HepG2 (cell line): ENCODE measurements around the gene TMEM151A. TPM values are rescaled to one million over a fixed set of nuclear protein-coding genes. Genes with fewer than 3 reads are reported as not detected.

Source experiments
- CENPX ChIP-seq: sonication (generic); formaldehyde crosslinking; IDR thresholded peaks from 2 replicates; pipeline ENCODE4 v1.9.0; 2021; ENCODE audit warnings: mild to moderate bottlenecking, missing genetic modification reagents, moderate library complexity
- HDAC1 ChIP-seq: sonication (generic); formaldehyde crosslinking; IDR thresholded peaks from 2 replicates; pipeline ENCODE4 v1.5.1; 2020; ENCODE audit warnings: mild to moderate bottlenecking, missing genetic modification reagents
- HNRNPH1 ChIP-seq: fragments of 200-400 bp; formaldehyde crosslinking; optimal IDR thresholded peaks from 2 replicates; pipeline ENCODE3; 2017; ENCODE audit warnings: mild to moderate bottlenecking, low read depth, low read length
- KDM2A ChIP-seq: sonication (generic); formaldehyde crosslinking; IDR thresholded peaks from 2 replicates; pipeline ENCODE4 v1.4.0; 2020; ENCODE audit warnings: low read depth, missing genetic modification reagents, borderline replicate concordance
- NFE2 ChIP-seq: sonication (generic); formaldehyde crosslinking; IDR thresholded peaks from 2 replicates; pipeline ENCODE4 v1.4.0; 2020; ENCODE audit warnings: missing genetic modification reagents
- NFKBIZ ChIP-seq: IDR thresholded peaks from 2 replicates; pipeline ENCODE4 v1.6.1; 2018; ENCODE audit warnings: missing genetic modification reagents, missing compliant biosample characterization
- PCBP1 ChIP-seq: fragments of 200-400 bp; formaldehyde crosslinking; IDR thresholded peaks from 2 replicates; pipeline ENCODE4 v1.6.1; 2017; ENCODE audit warnings: mild to moderate bottlenecking, low read depth, low read length, borderline replicate concordance
- TAF1 ChIP-seq: sonication (generic); formaldehyde crosslinking; IDR thresholded peaks from 2 replicates; pipeline ENCODE4 v1.4.0; 2020; ENCODE audit warnings: missing genetic modification reagents
- TCF12 ChIP-seq, 2 experiments: fragments of 450-650 bp in 1 of 2; sonication (generic) in 1 of 2; formaldehyde crosslinking in 1 of 2; IDR thresholded peaks; 2 replicates each; pipeline versions ENCODE4 v1.6.1 to v1.8.0; 2017 to 2022; ENCODE audit warnings: antibody characterized with exemption in 1 of 2, mild to moderate bottlenecking in 1 of 2, missing genetic modification reagents in 1 of 2, moderate library complexity in 1 of 2
- TGIF2 ChIP-seq: IDR thresholded peaks from 2 replicates; pipeline ENCODE4 v1.6.1; 2016; ENCODE audit warnings: control low read depth, missing compliant biosample characterization
- TP53 ChIP-seq: sonication (generic); formaldehyde crosslinking; conservative IDR thresholded peaks from 2 replicates; pipeline ENCODE4 v1.4.0; 2020; ENCODE audit warnings: missing genetic modification reagents
- ZFP1 ChIP-seq: IDR thresholded peaks from 2 replicates; pipeline ENCODE4 v1.6.1; 2016
- ZNF891 ChIP-seq: sonication (generic); formaldehyde crosslinking; IDR thresholded peaks from 2 replicates; pipeline ENCODE4 v1.5.0; 2020; ENCODE audit warnings: mild to moderate bottlenecking, missing genetic modification reagents
- ZSCAN21 ChIP-seq: sonication (generic); formaldehyde crosslinking; IDR thresholded peaks from 2 replicates; pipeline ENCODE4 v1.8.0; 2022; ENCODE audit warnings: mild to moderate bottlenecking, missing genetic modification reagents, moderate library complexity, borderline replicate concordance
- polyA plus RNA-seq, 8 experiments: library from polyadenylated mRNA; depleted of rRNA in 3 of 8; stranded (reverse) in 7 of 8; unstranded in 1 of 8; fragments of >200 nt; fragmentation: Illumina TruSeq in 4 of 8; extraction: Trizol in 4 of 8; gene quantifications; 2 replicates each; pipeline versions ENCODE4 v1.2.1 to v1.2.3, GENCODE V29; 2011 to 2016; ENCODE audit warnings: low read depth in 4 of 8, missing spikeins in 1 of 8, mixed read lengths in 1 of 8; ENCODE audit not compliant: insufficient read depth in 1 of 8
- total RNA-seq, 5 experiments: library from RNA; depleted of rRNA; stranded (reverse); fragments of >200 nt; fragmentation: Illumina TruSeq; extraction: Trizol; gene quantifications; 2 replicates each; pipeline ENCODE4 v1.2.3, GENCODE V29; 2016; ENCODE audit warnings: low read depth in 1 of 5
- TF ChIP-seq, protein P1 (sequence below): sonication (generic); formaldehyde crosslinking; IDR thresholded peaks from 2 replicates; pipeline ENCODE4 v1.5.0; 2020; ENCODE audit warnings: missing genetic modification reagents
- TF ChIP-seq, protein P2 (sequence below): sonication (generic); formaldehyde crosslinking; IDR thresholded peaks from 2 replicates; pipeline ENCODE4 v1.5.0; 2020; ENCODE audit warnings: mild to moderate bottlenecking, low read depth, missing genetic modification reagents, borderline replicate concordance
- TF ChIP-seq, protein P3 (sequence below): sonication (generic); formaldehyde crosslinking; IDR thresholded peaks from 2 replicates; pipeline ENCODE4 v1.4.0; 2020; ENCODE audit warnings: mild to moderate bottlenecking, missing genetic modification reagents
- TF ChIP-seq, protein P4 (sequence below): sonication (generic); formaldehyde crosslinking; IDR thresholded peaks from 2 replicates; pipeline ENCODE4 v1.4.0; 2020; ENCODE audit warnings: low read depth, missing genetic modification reagents
- TF ChIP-seq, protein P5 (sequence below): sonication (generic); formaldehyde crosslinking; IDR thresholded peaks from 2 replicates; pipeline ENCODE4 v1.9.0; 2021; ENCODE audit warnings: missing genetic modification reagents, borderline replicate concordance

TMEM151A gene
- total and polyA plus RNA-seq, 2 of the 13 experiments (the other 11 are each of a cell fraction or from before 2014, with no cell fraction given) = 0.18 to 0.33 TPM

DNA sequence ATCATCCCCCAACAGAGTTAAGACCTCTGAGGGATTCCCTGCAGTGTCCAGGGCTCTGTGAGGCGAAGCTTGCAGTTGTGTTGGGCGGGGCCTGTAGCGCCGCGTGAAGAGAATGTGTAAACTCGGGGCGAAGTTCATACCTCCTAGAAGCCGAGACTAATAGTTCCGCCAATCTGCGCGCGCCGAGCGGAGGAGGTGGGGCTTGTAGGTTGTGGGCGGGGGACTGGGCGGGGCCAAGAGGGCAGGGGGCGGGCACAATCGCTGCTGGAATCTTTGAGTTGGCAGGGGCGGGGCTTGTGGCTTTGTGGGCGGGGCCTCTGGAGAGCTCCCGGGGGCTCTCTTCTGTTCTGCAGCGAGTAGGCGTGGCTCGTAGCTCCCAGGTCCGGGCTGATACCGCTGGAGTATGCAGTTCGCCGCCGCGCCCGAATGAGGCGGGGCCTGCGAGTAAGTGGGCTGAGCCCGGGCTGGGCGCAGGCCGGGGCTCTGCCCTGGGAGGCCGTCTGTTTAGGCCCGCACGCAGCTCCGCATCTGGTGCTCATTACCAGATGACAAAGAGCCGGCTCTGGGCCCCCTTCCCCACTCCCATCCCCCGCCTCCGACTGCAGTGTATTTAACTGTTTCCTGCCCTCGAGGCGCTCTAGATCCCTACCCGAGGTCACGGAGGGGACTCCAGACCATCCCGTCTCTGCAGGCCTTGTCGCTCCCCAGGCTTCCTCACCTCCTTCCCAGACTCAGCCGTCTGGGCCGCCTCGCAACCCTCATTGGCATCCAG, 21.0 kb downstream of the TMEM151A start (continued):
- TF ChIP-seq, protein P1, sequence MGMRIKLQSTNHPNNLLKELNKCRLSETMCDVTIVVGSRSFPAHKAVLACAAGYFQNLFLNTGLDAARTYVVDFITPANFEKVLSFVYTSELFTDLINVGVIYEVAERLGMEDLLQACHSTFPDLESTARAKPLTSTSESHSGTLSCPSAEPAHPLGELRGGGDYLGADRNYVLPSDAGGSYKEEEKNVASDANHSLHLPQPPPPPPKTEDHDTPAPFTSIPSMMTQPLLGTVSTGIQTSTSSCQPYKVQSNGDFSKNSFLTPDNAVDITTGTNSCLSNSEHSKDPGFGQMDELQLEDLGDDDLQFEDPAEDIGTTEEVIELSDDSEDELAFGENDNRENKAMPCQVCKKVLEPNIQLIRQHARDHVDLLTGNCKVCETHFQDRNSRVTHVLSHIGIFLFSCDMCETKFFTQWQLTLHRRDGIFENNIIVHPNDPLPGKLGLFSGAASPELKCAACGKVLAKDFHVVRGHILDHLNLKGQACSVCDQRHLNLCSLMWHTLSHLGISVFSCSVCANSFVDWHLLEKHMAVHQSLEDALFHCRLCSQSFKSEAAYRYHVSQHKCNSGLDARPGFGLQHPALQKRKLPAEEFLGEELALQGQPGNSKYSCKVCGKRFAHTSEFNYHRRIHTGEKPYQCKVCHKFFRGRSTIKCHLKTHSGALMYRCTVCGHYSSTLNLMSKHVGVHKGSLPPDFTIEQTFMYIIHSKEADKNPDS (CRISPR knock-in tag) = no peak
- TF ChIP-seq CENPX (CRISPR knock-in tag) (no peak), ZFP1 (CRISPR knock-in tag) (no peak), HDAC1 (peak; percentile 9; the same call in 1 of the 2 replicates), TP53 (CRISPR knock-in tag) (no peak), ZNF891 (CRISPR knock-in tag) (no peak), TGIF2 (CRISPR knock-in tag) (peak; percentile 3; the same call in 1 of the 2 replicates), ZSCAN21 (CRISPR knock-in tag) (0 out of 2 replicates have a peak, but pooled peaks have one; percentile 8), PCBP1 (0 out of 2 replicates have a peak, but pooled peaks have one; percentile 15), KDM2A (no peak; the same call in 1 of the 2 replicates), NFKBIZ (0 out of 2 replicates have a peak, but pooled peaks have one; percentile 22), TAF1 (peak; percentile 36; the same call in 1 of the 2 replicates), NFE2 (no peak), TCF12 (IDR thresholded peaks at IDR 0.05) (no peak), TCF12 (CRISPR knock-in tag; IDR thresholded peaks at IDR 0.05) (0 out of 2 replicates have a peak, but pooled peaks have one; percentile 81), HNRNPH1 (no peak)
- TF ChIP-seq, protein P2, sequence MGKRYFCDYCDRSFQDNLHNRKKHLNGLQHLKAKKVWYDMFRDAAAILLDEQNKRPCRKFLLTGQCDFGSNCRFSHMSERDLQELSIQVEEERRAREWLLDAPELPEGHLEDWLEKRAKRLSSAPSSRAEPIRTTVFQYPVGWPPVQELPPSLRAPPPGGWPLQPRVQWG (CRISPR knock-in tag) = no peak
- TF ChIP-seq, protein P3, sequence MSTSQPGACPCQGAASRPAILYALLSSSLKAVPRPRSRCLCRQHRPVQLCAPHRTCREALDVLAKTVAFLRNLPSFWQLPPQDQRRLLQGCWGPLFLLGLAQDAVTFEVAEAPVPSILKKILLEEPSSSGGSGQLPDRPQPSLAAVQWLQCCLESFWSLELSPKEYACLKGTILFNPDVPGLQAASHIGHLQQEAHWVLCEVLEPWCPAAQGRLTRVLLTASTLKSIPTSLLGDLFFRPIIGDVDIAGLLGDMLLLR = 0 out of 2 replicates have a peak, but pooled peaks have one; percentile 26
- TF ChIP-seq, protein P4, sequence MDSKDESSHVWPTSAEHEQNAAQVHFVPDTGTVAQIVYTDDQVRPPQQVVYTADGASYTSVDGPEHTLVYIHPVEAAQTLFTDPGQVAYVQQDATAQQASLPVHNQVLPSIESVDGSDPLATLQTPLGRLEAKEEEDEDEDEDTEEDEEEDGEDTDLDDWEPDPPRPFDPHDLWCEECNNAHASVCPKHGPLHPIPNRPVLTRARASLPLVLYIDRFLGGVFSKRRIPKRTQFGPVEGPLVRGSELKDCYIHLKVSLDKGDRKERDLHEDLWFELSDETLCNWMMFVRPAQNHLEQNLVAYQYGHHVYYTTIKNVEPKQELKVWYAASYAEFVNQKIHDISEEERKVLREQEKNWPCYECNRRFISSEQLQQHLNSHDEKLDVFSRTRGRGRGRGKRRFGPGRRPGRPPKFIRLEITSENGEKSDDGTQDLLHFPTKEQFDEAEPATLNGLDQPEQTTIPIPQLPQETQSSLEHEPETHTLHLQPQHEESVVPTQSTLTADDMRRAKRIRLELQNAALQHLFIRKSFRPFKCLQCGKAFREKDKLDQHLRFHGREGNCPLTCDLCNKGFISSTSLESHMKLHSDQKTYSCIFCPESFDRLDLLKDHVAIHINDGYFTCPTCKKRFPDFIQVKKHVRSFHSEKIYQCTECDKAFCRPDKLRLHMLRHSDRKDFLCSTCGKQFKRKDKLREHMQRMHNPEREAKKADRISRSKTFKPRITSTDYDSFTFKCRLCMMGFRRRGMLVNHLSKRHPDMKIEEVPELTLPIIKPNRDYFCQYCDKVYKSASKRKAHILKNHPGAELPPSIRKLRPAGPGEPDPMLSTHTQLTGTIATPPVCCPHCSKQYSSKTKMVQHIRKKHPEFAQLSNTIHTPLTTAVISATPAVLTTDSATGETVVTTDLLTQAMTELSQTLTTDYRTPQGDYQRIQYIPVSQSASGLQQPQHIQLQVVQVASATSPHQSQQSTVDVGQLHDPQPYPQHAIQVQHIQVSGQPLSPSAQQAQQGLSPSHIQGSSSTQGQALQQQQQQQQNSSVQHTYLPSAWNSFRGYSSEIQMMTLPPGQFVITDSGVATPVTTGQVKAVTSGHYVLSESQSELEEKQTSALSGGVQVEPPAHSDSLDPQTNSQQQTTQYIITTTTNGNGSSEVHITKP = 0 out of 2 replicates have a peak, but pooled peaks have one; percentile 14
- TF ChIP-seq, protein P5, sequence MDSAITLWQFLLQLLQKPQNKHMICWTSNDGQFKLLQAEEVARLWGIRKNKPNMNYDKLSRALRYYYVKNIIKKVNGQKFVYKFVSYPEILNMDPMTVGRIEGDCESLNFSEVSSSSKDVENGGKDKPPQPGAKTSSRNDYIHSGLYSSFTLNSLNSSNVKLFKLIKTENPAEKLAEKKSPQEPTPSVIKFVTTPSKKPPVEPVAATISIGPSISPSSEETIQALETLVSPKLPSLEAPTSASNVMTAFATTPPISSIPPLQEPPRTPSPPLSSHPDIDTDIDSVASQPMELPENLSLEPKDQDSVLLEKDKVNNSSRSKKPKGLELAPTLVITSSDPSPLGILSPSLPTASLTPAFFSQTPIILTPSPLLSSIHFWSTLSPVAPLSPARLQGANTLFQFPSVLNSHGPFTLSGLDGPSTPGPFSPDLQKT (CRISPR knock-in tag) = no peak
